ENCODE data around the gene GPR82.

The GPR82 gene

GRCh38 chrX:41688835-41689234, 35.1 kb upstream of the GPR82 start, which contains the start of gene GPR34:
Gene GPR34 (plus strand): TSS chrX:41688973. CDS start chrX:41695634, 6,661 bp downstream.
- DNase-seq (ENCODE audit: extremely low read depth, low read depth), result no peak
- TF ChIP-seq CTCF (IDR thresholded peaks at IDR 0.05; ENCODE audit: low read depth, low read length, missing control alignments), result no peak
- no peak within 1 kb of the TSS for H3K4me3 ChIP-seq (replicated peaks; ENCODE audit: low read depth, low read length)

GRCh38 chrX:41689711-41690110, 34.3 kb upstream of the GPR82 start:
- TF ChIP-seq CTCF (IDR thresholded peaks at IDR 0.05; ENCODE audit: low read depth, low read length, missing control alignments), result no peak
- no peak for DNase-seq (ENCODE audit: extremely low read depth, low read depth)
- no peak overlapping the region for H3K4me3 ChIP-seq (replicated peaks; ENCODE audit: low read depth, low read length)

GRCh38 chrX:41692162-41692749, 31.7 kb upstream of the GPR82 start:
- no peak for DNase-seq (ENCODE audit: extremely low read depth, low read depth)
- no peak overlapping the region for H3K4me3 ChIP-seq (replicated peaks; ENCODE audit: low read depth, low read length)
- no peak for TF ChIP-seq CTCF (IDR thresholded peaks at IDR 0.05; ENCODE audit: low read depth, low read length, missing control alignments)

- DNase-seq (ENCODE audit: extremely low read depth, low read depth), result no peak
- H3K4me3 ChIP-seq (replicated peaks; ENCODE audit: low read depth, low read length), result no peak overlapping the region
- TF ChIP-seq CTCF (IDR thresholded peaks at IDR 0.05; ENCODE audit: low read depth, low read length, missing control alignments), result no peak
These were observed 31.0 kb upstream of the GPR82 start for GRCh38 chrX:41693024-41693423.

- no peak for DNase-seq (ENCODE audit: extremely low read depth, low read depth)
- H3K4me3 ChIP-seq (replicated peaks; ENCODE audit: low read depth, low read length), result no peak overlapping the region
- no peak for TF ChIP-seq CTCF (IDR thresholded peaks at IDR 0.05; ENCODE audit: low read depth, low read length, missing control alignments)
These were observed 28.6 kb upstream of the GPR82 start for GRCh38 chrX:41695426-41695825.

- no peak overlapping the region for H3K4me3 ChIP-seq (replicated peaks; ENCODE audit: low read depth, low read length)
- DNase-seq (ENCODE audit: extremely low read depth, low read depth), result no peak
- no peak for TF ChIP-seq CTCF (IDR thresholded peaks at IDR 0.05; ENCODE audit: low read depth, low read length, missing control alignments)
These were observed 20.4 kb upstream of the GPR82 start for GRCh38 chrX:41703574-41704029.

- TF ChIP-seq CTCF (IDR thresholded peaks at IDR 0.05; ENCODE audit: low read depth, low read length, missing control alignments), result no peak
These were observed 18.9 kb upstream of the GPR82 start for GRCh38 chrX:41705042-41705441.

More at GRCh38 chrX:41705042-41705441, 18.9 kb upstream of the GPR82 start:
- no peak overlapping the region for H3K4me3 ChIP-seq (replicated peaks; ENCODE audit: low read depth, low read length)
- DNase-seq (ENCODE audit: extremely low read depth, low read depth), result no peak

Measured in HFF-Myc (cell line).